HG03354 (cell line): ENCODE data around the gene ZNF512.
A peak's percentile ranks its signal among the peaks of the same experiment; 100 is the strongest.
"Not testable (repeated sequence)": the region's sequence is repeated elsewhere in the genome, so short reads cannot be mapped to it uniquely, and the experiment has no call there.

Experiments
- ATAC-seq: cut with Tn5 transposase; IDR thresholded peaks from one replicate; pipeline ENCODE4 v1.9.1; 2021; ENCODE audit warnings: mild to moderate bottlenecking; ENCODE audit not compliant: unreplicated experiment, poor library complexity, severe bottlenecking

The ZNF512 gene

DNA sequence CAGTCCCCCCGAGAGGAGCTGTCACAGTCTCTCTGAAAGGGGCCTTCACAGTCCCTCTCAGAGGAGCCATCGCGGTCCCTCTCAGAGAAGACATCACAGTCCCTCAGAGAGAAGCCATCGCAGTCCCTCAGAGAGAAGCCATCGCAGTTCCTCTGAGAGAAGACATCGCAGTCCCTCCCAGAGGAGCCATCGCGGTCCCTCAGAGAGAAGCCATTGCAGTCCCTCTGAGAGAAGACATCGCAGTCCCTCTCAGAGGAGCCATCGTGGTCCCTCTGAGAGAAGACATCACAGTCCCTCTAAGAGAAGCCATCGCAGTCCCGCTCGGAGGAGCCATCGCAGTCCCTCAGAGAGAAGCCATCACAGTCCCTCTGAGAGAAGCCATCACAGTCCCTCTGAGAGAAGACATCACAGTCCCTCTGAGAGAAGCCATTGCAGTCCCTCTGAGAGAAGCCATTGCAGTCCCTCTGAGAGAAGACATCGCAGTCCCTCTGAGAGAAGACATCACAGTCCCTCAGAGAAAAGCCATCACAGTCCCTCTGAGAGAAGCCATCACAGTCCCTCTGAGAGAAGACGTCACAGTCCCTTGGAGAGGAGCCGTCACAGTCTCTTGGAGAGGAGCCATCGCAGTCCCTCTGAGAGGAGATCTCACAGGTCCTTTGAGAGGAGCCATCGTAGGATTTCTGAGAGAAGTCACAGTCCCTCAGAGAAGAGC lies 1.3 kb upstream of the ZNF512 start:
- ATAC-seq: no peak

DNA sequence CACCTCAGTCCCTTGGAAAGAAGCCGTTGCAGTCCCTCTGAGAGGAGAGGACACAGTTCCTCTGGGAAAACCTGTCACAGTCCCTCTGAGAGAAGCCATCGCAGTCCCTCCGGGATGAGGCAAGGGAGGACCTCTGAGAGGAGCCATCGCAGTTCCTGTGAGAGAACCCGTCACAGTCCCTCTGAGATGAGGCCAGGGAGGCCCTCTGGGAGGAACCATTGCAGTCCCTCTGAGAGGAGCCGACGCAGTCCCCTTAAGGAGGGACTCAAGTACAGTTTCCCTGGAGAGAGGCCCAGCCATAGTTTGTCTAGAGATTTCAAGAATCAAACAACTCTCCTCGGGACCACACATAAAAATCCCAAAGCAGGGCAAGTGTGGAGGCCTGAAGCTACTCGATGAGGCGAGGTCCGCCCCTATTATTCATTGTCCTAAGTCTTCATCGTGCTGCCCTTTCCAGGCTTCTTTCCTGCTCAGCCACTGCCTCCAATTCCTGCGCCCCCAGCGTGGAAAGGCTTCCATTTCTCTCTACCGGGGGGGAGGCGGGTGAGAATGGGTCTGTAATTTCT lies 630 bp upstream of the ZNF512 start:
- ATAC-seq: no peak

DNA sequence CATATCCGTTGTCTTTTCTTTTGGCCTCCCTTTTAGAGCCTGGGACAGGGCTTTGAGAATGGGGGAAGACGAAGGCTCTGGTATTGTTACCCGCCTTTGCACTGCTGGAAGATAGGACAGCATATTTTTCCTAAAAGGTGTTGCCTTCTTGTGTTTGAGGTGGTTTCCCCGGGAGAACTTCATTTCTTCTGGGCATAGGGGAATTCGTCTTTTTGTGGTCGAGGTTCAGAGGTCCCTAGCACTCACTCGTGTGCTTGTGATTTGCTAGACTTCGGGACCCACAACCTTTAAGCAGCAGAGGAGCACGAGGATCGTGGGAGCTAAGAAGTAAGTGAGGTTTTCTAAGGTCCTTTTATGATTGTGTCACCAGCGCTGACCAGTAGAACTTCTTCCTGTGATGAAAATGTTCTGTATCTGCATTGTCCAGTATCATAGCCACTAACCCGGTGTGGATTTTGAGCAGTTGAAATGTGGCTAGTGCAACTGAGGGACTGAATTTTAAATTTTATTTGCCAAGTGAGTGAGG lies 611 bp downstream of the ZNF512 start:
- peak; percentile 13 for ATAC-seq

DNA sequence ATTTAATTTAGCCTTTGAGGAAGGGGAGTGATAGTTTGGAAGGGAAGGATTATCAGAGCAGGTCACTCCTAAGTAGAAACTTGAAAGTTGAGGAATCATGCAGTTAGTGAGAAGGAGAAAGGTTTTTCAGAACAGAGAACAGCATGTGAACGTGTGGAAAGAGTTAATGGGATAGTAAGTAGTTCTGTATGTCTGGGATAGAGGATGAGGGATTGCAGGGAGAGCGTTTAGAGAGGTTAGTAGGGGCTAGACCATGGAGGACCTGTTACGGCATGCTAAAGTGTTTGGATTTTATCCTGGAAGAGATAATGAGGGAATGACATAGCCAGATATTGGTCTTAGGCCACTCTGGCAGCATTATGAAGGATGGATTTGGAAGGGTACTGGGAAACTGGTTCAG lies 1.8 kb downstream of the ZNF512 start:
- no peak for ATAC-seq

DNA sequence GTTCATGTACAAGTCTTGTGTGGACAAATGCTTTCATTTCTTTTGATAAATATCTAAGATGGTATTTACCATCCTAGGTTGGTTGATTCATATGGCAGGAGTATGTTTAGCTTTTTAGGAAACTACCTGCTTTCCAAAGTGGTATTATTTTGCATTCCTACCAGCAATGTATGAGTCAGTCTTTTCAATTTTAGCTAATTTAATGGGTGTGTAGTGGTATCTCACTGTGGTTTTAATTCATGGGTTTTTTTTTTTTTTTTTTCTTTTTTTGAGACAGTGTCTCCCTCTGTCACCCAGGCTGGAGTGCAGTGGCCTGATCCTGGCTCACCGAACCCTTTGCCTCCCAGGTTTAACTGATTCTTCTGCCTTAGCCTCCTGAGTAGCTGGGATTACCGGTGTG lies 4.2 kb downstream of the ZNF512 start:
- no peak for ATAC-seq

DNA sequence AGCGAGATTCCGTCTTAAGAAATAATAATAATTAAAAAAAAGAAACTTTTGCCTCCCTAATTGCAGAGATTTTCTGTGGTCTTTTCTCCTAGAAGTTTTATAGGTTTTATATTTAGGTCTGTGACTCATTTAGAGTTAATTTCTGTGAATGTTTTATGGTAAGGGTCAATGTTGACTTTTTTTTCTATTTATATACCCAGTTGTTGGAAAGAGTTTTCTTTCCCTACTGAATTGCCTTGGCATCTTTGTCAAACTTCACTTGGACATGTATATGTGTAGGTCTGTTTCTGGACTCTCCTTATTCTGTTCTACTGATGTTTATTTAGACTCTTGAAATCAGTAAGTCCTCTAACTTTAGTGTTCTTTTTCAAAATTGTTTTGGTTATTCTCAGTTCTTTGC lies 5.5 kb downstream of the ZNF512 start:
- no peak for ATAC-seq

DNA sequence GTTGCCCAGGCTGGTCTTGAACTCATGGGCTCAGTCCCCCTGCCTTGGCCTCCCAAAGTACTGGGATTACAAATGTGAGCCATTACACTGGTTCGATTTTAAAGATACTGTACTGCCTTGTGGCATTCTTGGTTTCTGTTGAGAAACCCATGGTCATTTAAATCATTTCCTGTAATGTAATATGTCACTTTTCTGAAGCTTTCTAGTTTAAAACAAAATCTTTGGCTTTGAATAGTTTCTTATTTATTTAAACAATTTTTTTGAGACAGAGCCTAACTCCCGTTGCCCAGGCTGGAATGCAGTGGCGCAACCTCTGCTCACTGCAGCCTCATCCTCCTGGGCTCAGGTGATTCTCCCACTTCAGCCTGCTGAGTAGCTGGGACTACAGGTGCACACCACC lies 8.9 kb downstream of the ZNF512 start:
- no peak for ATAC-seq

DNA sequence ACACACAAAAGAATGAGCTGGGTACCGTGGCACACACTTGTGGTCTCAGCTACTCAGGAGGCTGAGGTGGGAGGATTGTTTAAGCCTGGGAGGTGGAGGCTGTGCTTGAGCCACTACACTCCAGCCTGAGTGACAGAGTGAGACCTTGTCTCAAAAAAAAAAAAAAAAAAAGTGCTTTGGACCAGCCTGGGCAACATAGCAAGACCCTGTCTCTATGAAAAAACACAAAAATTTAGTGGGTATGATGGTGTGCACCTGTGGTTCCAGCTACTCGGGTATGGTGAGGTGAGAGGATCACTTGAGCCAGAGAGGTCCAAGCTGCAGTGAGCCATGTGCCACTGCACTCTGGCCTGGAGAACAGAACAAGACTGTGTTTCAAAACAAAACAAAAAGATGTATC lies 10.4 kb downstream of the ZNF512 start:
- no peak for ATAC-seq

DNA sequence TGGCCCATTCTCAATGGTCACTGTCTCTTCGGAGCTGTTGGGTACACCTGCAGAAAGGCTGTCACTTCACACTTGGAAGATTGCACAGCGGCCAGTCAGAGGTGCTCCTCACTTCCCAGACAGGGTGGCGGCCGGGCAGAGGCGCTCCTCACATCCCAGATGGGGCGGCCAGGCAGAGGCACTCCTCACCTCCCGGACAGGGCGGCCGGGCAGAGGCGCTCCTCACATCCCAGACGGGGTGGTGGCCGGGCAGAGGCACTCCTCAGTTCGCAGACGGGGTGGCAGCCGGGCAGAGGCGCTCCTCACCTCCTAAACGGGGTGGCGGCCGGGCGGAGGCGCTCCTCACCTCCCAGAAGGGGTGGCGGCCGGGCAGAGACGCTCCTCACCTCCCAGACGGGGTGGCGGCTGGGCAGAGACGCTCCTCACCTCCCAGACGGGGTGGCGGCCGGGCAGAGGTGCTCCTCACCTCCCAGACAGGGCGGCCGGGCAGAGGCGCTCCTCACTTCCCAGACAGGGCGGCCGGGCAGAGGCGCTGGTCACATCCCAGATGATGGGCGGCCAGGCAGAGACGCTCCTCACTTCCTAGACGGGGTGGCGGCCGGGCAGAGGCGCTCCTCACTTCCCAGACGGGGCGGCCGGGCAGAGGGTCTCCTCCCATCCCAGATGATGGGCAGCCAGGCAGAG lies 11.3 kb downstream of the ZNF512 start:
- ATAC-seq: not testable (repeated sequence)

DNA sequence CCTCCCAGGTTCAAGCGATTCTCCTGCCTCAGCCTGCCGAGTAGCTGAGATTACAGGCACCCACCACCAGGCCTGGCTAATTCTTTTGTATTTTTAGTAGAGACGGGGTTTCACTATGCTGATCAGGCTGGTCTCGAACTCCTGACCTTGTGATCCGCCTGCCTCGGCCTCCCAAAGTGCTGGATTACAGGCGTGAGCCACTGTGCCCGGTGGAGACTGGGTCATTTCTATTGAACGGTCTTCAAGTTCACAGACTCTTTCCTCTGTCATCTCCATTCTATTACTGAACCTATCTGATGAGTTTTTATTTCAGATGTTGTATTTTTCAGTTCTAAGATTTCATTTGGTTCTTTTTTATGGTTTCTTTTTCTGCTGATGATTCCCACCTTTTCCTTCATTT lies 12.6 kb downstream of the ZNF512 start:
- ATAC-seq: not testable (repeated sequence)

DNA sequence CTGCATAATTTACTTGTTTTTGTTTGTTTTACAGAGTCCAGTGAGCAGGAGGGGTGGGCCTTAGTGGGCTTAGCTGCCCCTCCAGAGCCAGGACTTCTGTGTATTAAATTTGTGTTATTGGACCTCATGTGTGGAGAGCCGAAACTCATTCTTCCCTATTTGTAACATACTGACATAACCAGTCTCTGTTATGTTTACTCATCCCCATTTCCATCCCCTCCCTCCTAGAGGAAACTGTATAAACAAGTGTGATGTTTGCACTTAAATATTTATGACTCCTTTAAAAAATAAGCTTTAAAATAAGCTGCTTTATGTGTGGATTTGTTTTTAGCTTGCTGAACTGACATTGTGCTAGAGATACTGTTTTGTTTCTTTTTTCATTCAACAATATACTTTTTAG lies 13.8 kb downstream of the ZNF512 start:
- no peak for ATAC-seq

DNA sequence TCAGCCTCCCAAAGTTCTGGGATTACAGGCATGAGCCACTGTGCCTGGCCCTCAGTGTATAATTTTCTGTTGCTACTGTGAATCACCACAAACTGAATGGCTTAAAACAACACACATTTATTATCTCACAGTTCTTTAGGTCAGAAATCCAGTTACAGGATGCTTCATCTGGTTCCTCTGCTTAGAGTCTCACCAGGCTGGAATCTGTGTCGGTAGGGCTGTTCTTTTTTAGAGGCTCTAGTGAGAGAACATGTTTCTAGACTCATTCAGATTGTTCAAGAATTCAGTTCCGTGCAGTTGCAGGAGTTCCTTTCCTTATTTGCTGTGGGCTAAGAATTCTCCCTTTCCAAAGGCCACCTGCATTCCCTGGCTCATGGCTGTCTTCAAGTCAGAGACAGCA lies 23.8 kb downstream of the ZNF512 start:
- ATAC-seq: no peak

DNA sequence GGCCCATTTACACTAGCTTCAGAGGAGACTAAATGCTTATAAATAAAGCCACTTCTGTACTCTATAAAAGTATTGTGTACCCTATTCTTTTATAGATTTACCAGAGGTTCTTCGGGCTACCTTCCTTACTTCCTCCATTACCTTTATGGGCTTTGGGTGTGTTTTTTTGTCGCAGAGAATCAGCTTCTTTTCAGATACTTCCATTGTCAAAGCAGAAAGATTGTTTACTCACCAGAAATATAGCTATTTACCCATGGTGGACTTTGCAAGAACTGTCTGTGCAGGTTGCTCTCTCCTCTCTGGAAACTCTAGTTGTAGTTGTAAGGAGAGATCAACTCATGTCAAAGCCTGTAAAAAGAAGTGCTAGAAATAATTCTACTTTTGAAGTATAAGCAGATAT lies 31.1 kb downstream of the ZNF512 start:
- ATAC-seq: no peak

DNA sequence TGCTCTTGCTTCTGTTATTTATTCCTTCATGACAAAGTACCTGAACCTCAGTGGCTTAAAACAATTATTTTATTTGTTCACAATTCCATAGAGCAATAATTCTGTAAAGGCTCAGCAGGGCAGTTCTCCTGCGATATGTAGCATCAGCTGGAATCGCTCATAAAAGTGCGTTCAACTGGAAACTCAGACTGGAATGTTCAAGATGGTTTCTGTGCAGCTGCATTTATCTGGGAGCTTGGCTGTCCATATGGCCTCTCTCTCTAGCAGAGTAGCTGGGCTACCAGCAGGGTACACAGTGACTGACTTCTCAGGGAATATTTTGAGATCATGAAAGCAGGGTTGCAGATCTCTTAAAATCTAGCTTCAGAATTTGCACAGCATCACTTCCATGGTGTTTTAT lies 32.5 kb downstream of the ZNF512 start:
- ATAC-seq: no peak

DNA sequence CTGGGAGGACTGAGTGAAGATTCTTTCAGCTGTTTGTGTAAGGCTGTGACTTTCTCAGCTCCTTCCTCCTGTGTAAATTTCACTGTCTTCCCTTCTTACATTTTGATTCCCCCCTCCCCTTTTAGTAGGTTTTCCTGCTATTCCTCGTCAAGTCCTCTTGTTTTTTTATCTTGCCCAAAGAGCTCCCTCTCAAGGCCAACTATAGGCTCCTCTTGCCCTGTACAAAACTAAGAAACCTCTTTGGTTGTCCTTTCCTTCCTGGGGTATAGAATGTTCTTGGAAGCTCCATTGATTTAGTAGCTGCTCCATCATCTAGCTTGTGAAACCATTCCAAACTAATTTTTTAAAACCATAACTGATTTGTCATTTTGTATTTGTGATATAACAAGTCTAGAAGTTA lies 38.7 kb downstream of the ZNF512 start:
- ATAC-seq: no peak

DNA sequence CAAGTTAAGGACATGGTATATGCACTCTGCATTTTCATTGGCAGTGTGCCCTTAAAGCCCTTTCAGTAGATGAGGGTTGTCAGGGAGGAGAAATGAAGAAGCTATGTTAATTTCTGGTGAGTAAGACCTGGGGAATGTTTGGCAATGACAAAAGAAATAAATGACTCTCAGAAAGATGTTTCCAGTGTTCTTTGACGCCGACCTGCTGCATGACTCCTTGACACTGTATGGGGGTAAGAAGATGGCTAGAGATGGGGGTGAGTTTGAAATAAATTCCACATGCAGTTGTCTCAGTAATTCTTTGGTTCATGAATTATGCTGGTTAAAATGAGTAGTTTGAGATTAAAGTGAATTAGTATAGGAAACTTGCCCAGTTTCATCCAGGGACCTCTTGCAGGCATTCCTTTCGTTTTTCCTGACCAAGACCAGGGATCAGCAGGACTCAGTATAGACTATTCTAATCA lies 40.1 kb downstream of the ZNF512 start:
- no peak for ATAC-seq

DNA sequence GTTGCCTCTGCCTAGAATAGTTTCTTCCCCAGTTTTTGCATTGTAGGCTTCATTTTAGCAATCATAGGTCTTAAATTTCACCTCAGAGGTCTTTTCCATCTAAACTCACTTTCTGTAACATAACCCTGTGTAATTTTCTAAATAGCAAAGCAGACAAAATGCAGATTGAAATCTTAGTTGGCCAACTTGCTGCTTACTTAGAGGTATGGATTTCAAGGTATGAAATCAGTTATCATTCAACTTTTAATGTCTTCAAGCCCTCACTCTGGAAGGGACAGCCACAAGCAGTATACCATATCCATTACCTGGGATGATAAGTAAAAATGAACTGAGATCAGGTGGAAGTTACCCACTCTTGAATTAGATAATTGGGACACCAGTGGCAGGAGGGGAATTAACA lies 42.1 kb downstream of the ZNF512 start:
- ATAC-seq: no peak

DNA sequence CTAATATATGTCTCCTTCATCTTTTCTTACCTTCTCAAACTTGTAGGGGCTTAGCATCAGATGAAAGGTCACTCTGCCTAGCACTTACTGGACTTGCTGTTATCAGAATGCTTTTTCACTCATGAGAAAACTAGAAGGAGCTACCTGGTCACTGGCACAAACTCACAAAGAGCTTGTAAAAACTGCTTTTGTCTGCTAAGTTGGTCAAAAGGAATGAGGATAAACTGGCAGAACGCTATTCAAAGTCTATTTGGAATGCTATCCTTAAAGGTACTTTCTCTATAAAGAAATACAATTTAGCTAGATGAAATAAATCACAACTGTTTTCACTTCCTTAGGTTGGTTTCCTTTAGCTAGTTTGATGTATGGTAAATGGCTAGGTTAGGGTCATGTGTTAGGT lies 43.5 kb downstream of the ZNF512 start:
- not testable (repeated sequence) for ATAC-seq

DNA sequence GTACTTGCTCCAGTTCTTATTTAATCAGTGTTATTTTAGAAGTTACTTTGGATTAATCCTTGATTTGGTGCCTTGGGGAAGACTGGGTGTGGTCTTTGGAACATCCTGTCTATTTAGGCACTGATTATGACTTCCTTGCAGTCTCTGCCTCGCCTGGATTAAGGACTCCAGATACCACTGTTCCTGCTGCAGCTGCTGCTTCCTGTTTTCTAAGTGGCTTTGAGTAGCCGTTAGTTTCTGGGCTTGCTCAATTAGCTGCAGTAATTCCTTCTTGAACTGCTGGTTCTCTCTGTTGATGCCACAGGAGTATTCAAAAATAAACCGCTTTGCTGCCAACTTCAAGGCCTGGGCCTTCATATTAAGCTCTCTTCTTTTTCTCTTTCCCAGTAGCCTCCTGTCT lies 44.1 kb downstream of the ZNF512 start:
- ATAC-seq: not testable (repeated sequence)

DNA sequence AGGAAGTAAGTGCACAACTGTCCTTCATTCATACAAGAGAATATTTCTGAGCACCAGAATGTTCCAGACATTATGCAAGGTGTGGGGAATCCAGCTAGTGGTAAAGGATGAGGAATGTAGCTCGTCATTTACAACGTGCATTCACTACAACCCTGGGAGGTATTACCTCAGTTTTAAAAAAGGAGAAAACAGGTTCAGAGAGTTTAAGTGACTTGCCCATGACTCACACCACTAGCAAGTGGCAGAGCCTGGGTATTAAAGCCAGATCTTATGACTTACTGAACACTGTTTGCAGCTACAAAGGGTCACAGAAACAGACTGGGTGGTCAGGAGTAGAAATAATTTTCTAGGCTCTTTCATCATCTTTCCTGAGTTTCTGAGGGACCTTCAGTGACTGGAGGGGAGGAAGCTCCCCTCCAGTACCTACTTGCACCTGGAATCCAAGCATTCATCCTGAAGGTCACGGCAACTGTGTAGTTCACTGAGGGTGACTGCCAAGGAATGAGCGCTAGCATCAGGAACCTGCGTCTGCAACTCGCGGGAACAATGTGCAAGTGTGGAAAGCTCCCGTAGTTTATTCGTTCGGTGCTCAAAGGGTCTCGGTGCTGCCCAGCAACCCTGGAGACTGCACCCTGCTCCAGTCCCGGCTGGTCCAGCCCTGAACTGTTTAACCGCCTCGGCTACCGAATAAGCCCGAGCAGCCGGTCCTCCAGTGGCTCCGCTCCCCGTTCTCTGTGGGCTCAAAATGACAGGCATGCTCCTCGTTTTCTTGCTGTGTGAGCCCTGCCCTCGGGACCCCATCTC lies 45.3 kb downstream of the ZNF512 start:
- peak; percentile 42 for ATAC-seq
